A549 (cell line): ENCODE results near the gene PLA2G1B.

Source experiments
- CBX2 ChIP-seq: fragments of 200-600 bp; sonication (generic); IDR thresholded peaks from 2 replicates; pipeline ENCODE4 v1.6.1; 2016; ENCODE audit warnings: low read depth, mild to moderate bottlenecking, borderline replicate concordance
- CEBPB ChIP-seq, 2 experiments: fragments of >200 bp in 1 of 2; sonication (Bioruptor Twin) in 1 of 2; formaldehyde crosslinking in 1 of 2; IDR thresholded peaks; 2 replicates each; pipeline ENCODE4 v1.6.1; 2012 to 2016
- CTCF ChIP-seq: fragments of >200 bp; sonication (Bioruptor Twin); formaldehyde crosslinking; IDR thresholded peaks from 3 replicates; pipeline ENCODE4 v1.5.1; 2016
- HDAC2 ChIP-seq: fragments of 200-600 bp; sonication (generic); IDR thresholded peaks from 2 replicates; pipeline ENCODE4 v1.6.1; 2016
- MAZ ChIP-seq: fragments of 150-350 bp; IDR thresholded peaks from 2 replicates; pipeline ENCODE4 v1.6.1; 2014; ENCODE audit warnings: antibody characterized with exemption, low read depth, low read length, borderline replicate concordance
- POLR2A ChIP-seq: IDR thresholded peaks from 2 replicates; pipeline ENCODE4 v1.6.1; 2012; ENCODE audit warnings: mild to moderate bottlenecking, low read length
- REST ChIP-seq: fragments of 200-600 bp; sonication (generic); IDR thresholded peaks from 2 replicates; pipeline ENCODE4 v1.6.1; 2016; ENCODE audit warnings: antibody characterized with exemption, mild to moderate bottlenecking, moderate library complexity
- RFX5 ChIP-seq: fragments of 450-650 bp; IDR thresholded peaks from 2 replicates; pipeline ENCODE4 v1.7.1; 2014; ENCODE audit warnings: antibody characterized with exemption, mild to moderate bottlenecking, moderate library complexity
- RNF2 ChIP-seq: fragments of 200-600 bp; sonication (generic); IDR thresholded peaks from 2 replicates; pipeline ENCODE4 v1.6.1; 2016; ENCODE audit warnings: low read depth, mild to moderate bottlenecking, antibody characterized with exemption, moderate library complexity, borderline replicate concordance
- SMC3 ChIP-seq: fragments of >200 bp; sonication (Bioruptor Twin); formaldehyde crosslinking; IDR thresholded peaks from 3 replicates; pipeline ENCODE4 v1.6.1; 2018; ENCODE audit warnings: inconsistent platforms
- USF2 ChIP-seq: fragments of 450-650 bp; IDR thresholded peaks from 2 replicates; pipeline ENCODE4 v1.6.1; 2014; ENCODE audit warnings: antibody characterized with exemption

DNA sequence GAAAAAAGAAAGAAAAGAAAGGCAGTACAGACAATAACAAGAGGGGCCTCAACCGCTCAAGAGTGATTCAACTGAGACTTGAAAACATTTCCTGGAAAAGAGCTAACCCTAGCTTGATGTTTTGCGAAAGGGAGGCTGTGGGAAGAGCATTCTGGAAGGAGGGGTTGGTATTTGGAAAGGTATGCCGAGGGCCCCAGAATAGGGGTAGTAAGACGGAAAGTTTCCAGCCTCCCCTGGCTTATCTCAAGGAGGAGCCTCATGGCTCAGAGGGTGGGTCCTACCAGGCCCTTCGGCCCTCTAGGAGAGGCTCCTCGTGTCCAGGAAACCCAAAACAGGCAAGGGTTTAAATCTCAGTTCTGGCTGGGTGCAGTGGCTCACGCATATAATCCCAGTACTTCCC is 44.3 kb downstream of the PLA2G1B start:
- TF ChIP-seq CTCF (no peak), SMC3 (no peak), CEBPB (IDR thresholded peaks at IDR 0.05) (no peak), POLR2A (no peak), MAZ (no peak), REST (no peak), HDAC2 (no peak), CBX2 (no peak), RNF2 (no peak), RFX5 (no peak), USF2 (no peak)
